Parathyroid adenoma (tissue), 2 donors: Measurements from ENCODE around the gene CCDC18.
A peak's percentile ranks its signal among the peaks of the same experiment; 100 is the strongest.
"Not testable (repeated sequence)": the region's sequence is repeated elsewhere in the genome, so short reads cannot be mapped to it uniquely, and the experiment has no call there.

Experiments
- H2AFZ ChIP-seq: fragments of 300-600 bp; sonication (generic); one replicate; pipeline ENCODE4 v1.7.0; 2017; ENCODE audit warnings: antibody characterized with exemption, mild to moderate bottlenecking
- H3K27ac ChIP-seq: fragments of 300-600 bp; sonication (generic); one replicate; pipeline ENCODE4 v1.7.0; 2017
- H3K27me3 ChIP-seq: fragments of 300-600 bp; sonication (generic); one replicate; pipeline ENCODE4 v1.7.0; 2017; ENCODE audit warnings: low read length; ENCODE audit not compliant: control insufficient read depth, insufficient read depth
- H3K36me3 ChIP-seq: fragments of 300-600 bp; sonication (generic); one replicate; pipeline ENCODE4 v1.7.0; 2017; ENCODE audit warnings: low read length; ENCODE audit not compliant: control insufficient read depth, insufficient read depth
- H3K4me1 ChIP-seq: fragments of 300-600 bp; sonication (generic); one replicate; pipeline ENCODE4 v1.7.0; 2017; ENCODE audit warnings: control low read depth
- H3K4me2 ChIP-seq: fragments of 300-600 bp; sonication (generic); one replicate; pipeline ENCODE4 v1.7.0; 2017; ENCODE audit warnings: low read length
- H3K4me3 ChIP-seq: fragments of 300-600 bp; sonication (generic); one replicate; pipeline ENCODE4 v1.7.0; 2017; ENCODE audit warnings: low read depth, low read length
- H3K79me2 ChIP-seq: fragments of 300-600 bp; sonication (generic); one replicate; pipeline ENCODE4 v1.7.0; 2017; ENCODE audit warnings: control low read depth
- H3K9ac ChIP-seq: fragments of 300-600 bp; sonication (generic); one replicate; pipeline ENCODE4 v1.7.0; 2017; ENCODE audit warnings: mild to moderate bottlenecking
- H3K9me3 ChIP-seq: fragments of 300-600 bp; sonication (generic); one replicate; pipeline ENCODE4 v1.7.0; 2017; ENCODE audit warnings: low read length; ENCODE audit not compliant: control insufficient read depth
- CTCF ChIP-seq: fragments of 300-600 bp; sonication (generic); IDR thresholded peaks from one replicate; pipeline ENCODE4 v1.7.0; 2017; ENCODE audit warnings: antibody characterized with exemption, mild to moderate bottlenecking
- donor health status: primary hyperparathyroidism.

CCDC18 gene

GRCh38 chr1:93171549-93172034 is 8.9 kb upstream of the CCDC18 start:
- Histone ChIP-seq H3K4me2 (no peak overlapping the region), H3K27ac (no peak overlapping the region), H3K4me3 (no peak overlapping the region), H3K27me3 (no peaks in the 10 kb centered on the region), H3K36me3 (no peaks in the 10 kb centered on the region), H3K4me1 (no peaks in the 10 kb centered on the region), H2AFZ (no peak overlapping the region), H3K9ac (no peak overlapping the region), H3K9me3 (no peaks in the 10 kb centered on the region), H3K79me2 (peaks cover 10% of the 10 kb centered on the region)
- TF ChIP-seq CTCF = no peak

- Histone ChIP-seq H3K79me2 (peaks cover 10% of the 10 kb centered on the region), H3K27me3 (no peaks in the 10 kb centered on the region), H2AFZ (no peak overlapping the region), H3K4me1 (no peaks in the 10 kb centered on the region), H3K27ac (no peak overlapping the region), H3K9ac (no peak overlapping the region), H3K9me3 (no peaks in the 10 kb centered on the region), H3K4me3 (no peak overlapping the region), H3K36me3 (no peaks in the 10 kb centered on the region), H3K4me2 (no peak overlapping the region)
- TF ChIP-seq CTCF = no peak
These were observed 7.7 kb upstream of the CCDC18 start for GRCh38 chr1:93172778-93173177.

GRCh38 chr1:93174638-93175037 is 5.9 kb upstream of the CCDC18 start:
- H3K36me3 ChIP-seq, H3K4me2 ChIP-seq, H3K4me3 ChIP-seq, H3K9me3 ChIP-seq, H3K9ac ChIP-seq, H3K27ac ChIP-seq, H3K27me3 ChIP-seq, H3K4me1 ChIP-seq, H2AFZ ChIP-seq: not testable (repeated sequence)
- peaks cover 16% of the 10 kb centered on the region for H3K79me2 ChIP-seq

- no peak for TF ChIP-seq CTCF
- Histone ChIP-seq H3K4me2 (peak overlapping the region; percentile 99), H2AFZ (no peak overlapping the region), H3K36me3 (no peaks in the 10 kb centered on the region), H3K79me2 (peaks cover 16% of the 10 kb centered on the region), H3K4me1 (no peaks in the 10 kb centered on the region), H3K9ac (no peak overlapping the region), H3K27ac (no peak overlapping the region), H3K4me3 (no peak overlapping the region), H3K27me3 (no peaks in the 10 kb centered on the region), H3K9me3 (no peaks in the 10 kb centered on the region)
These were observed 2.5 kb upstream of the CCDC18 start for GRCh38 chr1:93177991-93178390.

GRCh38 chr1:93178418-93178817 is 2.1 kb upstream of the CCDC18 start:
- Histone ChIP-seq H3K4me1 (no peaks in the 10 kb centered on the region), H3K36me3 (no peaks in the 10 kb centered on the region), H3K9ac (no peak overlapping the region), H3K4me3 (peak overlapping the region; percentile 93), H3K9me3 (no peaks in the 10 kb centered on the region), H3K27ac (no peak overlapping the region), H3K4me2 (peak overlapping the region; percentile 99), H2AFZ (no peak overlapping the region), H3K79me2 (peaks cover 16% of the 10 kb centered on the region), H3K27me3 (no peaks in the 10 kb centered on the region)
- TF ChIP-seq CTCF = no peak
